Lung (tissue), 12 donors: ENCODE results near the gene SRPK2. TPM values are rescaled to one million over a fixed set of nuclear protein-coding genes. Genes with fewer than 3 reads are reported as not detected.

Experiments used
- ATAC-seq: fragments of 200-7000 bp; cut with Tn5 transposase; one replicate; pipeline ENCODE4 v1.9.1; 2020; ENCODE audit warnings: moderate number of reproducible peaks; ENCODE audit not compliant: insufficient read depth, low FRiP score
- DNase-seq, 3 donors: peaks; one replicate each; pipeline ENCODE4 v3.0.0-alpha.2; 2013 to 2017
- H3K27ac ChIP-seq, 2 donors: one replicate each; pipeline ENCODE4 v1.5.1; 2013; ENCODE audit warnings: mild to moderate bottlenecking in 2 of 2, moderate library complexity in 2 of 2, control low read depth in 1 of 2, inconsistent platforms in 1 of 2, low read depth in 1 of 2, low read length in 1 of 2
- H3K27me3 ChIP-seq, 3 donors: one replicate each; pipeline ENCODE4 v1.5.1; 2013; ENCODE audit warnings: low read length in 2 of 3; ENCODE audit not compliant: control insufficient read depth in 3 of 3, insufficient read depth in 3 of 3
- H3K36me3 ChIP-seq, 4 donors: one replicate each; pipeline ENCODE4 v1.5.1; 2013; ENCODE audit warnings: low read length in 4 of 4, mild to moderate bottlenecking in 1 of 4, moderate library complexity in 1 of 4; ENCODE audit not compliant: control insufficient read depth in 4 of 4, insufficient read depth in 4 of 4
- H3K4me1 ChIP-seq, 5 donors: one replicate each; pipeline ENCODE4 v1.5.1; 2013; ENCODE audit warnings: low read length in 5 of 5, mild to moderate bottlenecking in 2 of 5, moderate library complexity in 1 of 5; ENCODE audit not compliant: control insufficient read depth in 5 of 5, insufficient read depth in 5 of 5
- H3K4me3 ChIP-seq: one replicate; pipeline ENCODE4 v1.5.1; 2013; ENCODE audit warnings: mild to moderate bottlenecking, control low read depth, moderate library complexity
- H3K9ac ChIP-seq, 2 donors: one replicate each; pipeline ENCODE4 v1.5.1; 2013; ENCODE audit warnings: low read length in 2 of 2, control low read depth in 1 of 2; ENCODE audit not compliant: insufficient read depth in 1 of 2
- H3K9me3 ChIP-seq, 4 donors: one replicate each; pipeline ENCODE4 v1.5.1; 2013; ENCODE audit warnings: low read length in 3 of 4, mild to moderate bottlenecking in 1 of 4, moderate library complexity in 1 of 4; ENCODE audit not compliant: control insufficient read depth in 4 of 4, insufficient read depth in 3 of 4
- CTCF ChIP-seq: IDR thresholded peaks from 2 replicates; pipeline ENCODE4 v1.5.1; 2012; ENCODE audit warnings: mild to moderate bottlenecking; ENCODE audit errors: control extremely low read depth, extremely low read depth
- WGBS, 2 donors: extraction: QIAGEN DNeasy Blood & Tissue Kit; methylation state at CpG; one replicate each; pipeline ENCODE4 v1.1.7; 2013; 5-methylcytosine and 5-hydroxymethylcytosine counted together
- polyA plus RNA-seq, 2 donors: library from polyadenylated mRNA; stranded (reverse); fragments of 200-250 nt; gene quantifications; one replicate each; pipeline ENCODE4 v1.2.1, GENCODE V29; 2013
- total RNA-seq, 2 donors: library from RNA; depleted of rRNA in 1 of 2; stranded (reverse); fragments of >200 nt in 1 of 2; gene quantifications; one replicate each; pipeline ENCODE4 v1.2.1, GENCODE V29; 2014 to 2021
- donor health status: control.
- donor health status: control.
- donor health status: Bipolar disorder and iron deficiency.
- donor health status: healthy.
- donor health status: DM: yes; HTN: yes; CAD: no.

Gene SRPK2
- total and polyA plus RNA-seq, 4 donors: 10.8 to 71.2 (median 23.2) TPM

- H3K27ac ChIP-seq: peak overlapping the region; percentile 32 to 75
- H3K27me3 ChIP-seq: no peaks in the 10 kb centered on the region
- WGBS, 2 donors: 1% methylated on average over 68 to 76 of the region's 76 CpGs
- peaks cover 0 to 10% (median 3%) of the 10 kb centered on the region in 5 donors for H3K4me1 ChIP-seq
- TF ChIP-seq CTCF: no peak
- H3K9ac ChIP-seq: peak overlapping the region; percentile 25 to 58
- DNase-seq: peak; percentile 62 to 68 (median 63)
- peak overlapping the region; percentile 82 for H3K4me3 ChIP-seq
- H3K9me3 ChIP-seq: no peaks in the 10 kb centered on the region
- no peaks in the 10 kb centered on the region for H3K36me3 ChIP-seq
- peak; percentile 42 for ATAC-seq
Measured at GRCh38 chr7:105387508-105388355, 989 bp downstream of the SRPK2 start.

GRCh38 chr7:105377903-105378302 is 10.8 kb downstream of the SRPK2 start:
- ATAC-seq (no peak), DNase-seq (no peak)
- no peak for TF ChIP-seq CTCF
- peaks cover 0 to 3% (median 0%) of the 10 kb centered on the region in 5 donors for H3K4me1 ChIP-seq
- H3K9me3 ChIP-seq: no peaks in the 10 kb centered on the region
- WGBS, 2 donors: 73 to 75% methylated on average over 3 of the region's 3 CpGs
- no peaks in the 10 kb centered on the region for H3K36me3 ChIP-seq
- H3K4me3 ChIP-seq: no peak overlapping the region
- no peaks in the 10 kb centered on the region for H3K27me3 ChIP-seq
- no peak overlapping the region for H3K27ac ChIP-seq
- no peak overlapping the region for H3K9ac ChIP-seq

- H3K27ac ChIP-seq: no peak overlapping the region
- no peak for TF ChIP-seq CTCF
- H3K9me3 ChIP-seq: no peaks in the 10 kb centered on the region
Measured at GRCh38 chr7:105376908-105377533, 11.7 kb downstream of the SRPK2 start.

More at GRCh38 chr7:105376908-105377533, 11.7 kb downstream of the SRPK2 start:
- WGBS, 2 donors: 90 to 96% methylated on average over 4 of the region's 4 CpGs
- H3K36me3 ChIP-seq: no peaks in the 10 kb centered on the region
- DNase-seq (no peak), ATAC-seq (no peak)
- no peak overlapping the region for H3K9ac ChIP-seq
- H3K27me3 ChIP-seq: no peaks in the 10 kb centered on the region
- H3K4me3 ChIP-seq: no peak overlapping the region
- peaks cover 0 to 3% (median 0%) of the 10 kb centered on the region in 5 donors for H3K4me1 ChIP-seq
